HG02852 (cell line): ENCODE results near the gene LARGE1.

Experiments used
- ATAC-seq: cut with Tn5 transposase; IDR thresholded peaks from one replicate; pipeline ENCODE4 v1.9.1; 2021; ENCODE audit warnings: mild to moderate bottlenecking, moderate library complexity; ENCODE audit not compliant: unreplicated experiment

LARGE1 gene

DNA sequence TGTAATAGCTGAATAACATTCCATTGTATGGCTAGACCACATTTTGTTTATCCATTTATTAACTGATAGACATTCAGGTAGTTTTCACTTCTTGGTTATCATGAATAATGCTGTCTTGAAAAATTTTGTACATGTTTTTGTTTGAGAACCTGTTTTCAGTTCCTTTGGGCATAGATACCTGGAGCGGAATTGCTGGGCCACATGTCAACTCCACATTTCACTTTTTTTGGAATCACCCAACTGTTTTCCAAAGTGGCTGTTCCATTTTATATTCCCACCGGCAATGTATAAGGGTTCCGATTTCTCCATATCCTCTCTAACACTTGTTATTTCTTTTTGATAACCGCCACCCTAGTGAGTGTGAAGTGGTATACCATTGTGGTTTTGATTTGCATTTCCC, 184.3 kb downstream of the LARGE1 start:
- ATAC-seq: no peak

DNA sequence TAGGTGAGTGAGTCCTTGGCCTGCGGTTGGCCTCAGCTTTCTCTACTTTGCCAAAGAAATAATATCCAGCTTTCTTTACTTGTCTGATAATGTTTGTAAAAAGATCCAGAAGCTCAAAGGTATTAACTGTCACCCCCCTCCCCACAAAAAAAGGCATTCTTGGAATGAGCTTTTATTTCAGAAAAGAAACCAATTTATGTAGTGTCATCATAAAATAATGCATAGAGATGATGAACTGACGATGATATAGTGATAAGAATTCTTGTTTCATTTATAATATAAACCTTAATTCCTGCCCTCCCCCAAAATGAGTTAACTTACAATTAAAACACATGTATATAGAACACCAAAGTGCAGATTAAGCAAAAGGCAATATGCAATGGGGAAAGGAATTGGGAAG, 191.4 kb downstream of the LARGE1 start:
- ATAC-seq: no peak

DNA sequence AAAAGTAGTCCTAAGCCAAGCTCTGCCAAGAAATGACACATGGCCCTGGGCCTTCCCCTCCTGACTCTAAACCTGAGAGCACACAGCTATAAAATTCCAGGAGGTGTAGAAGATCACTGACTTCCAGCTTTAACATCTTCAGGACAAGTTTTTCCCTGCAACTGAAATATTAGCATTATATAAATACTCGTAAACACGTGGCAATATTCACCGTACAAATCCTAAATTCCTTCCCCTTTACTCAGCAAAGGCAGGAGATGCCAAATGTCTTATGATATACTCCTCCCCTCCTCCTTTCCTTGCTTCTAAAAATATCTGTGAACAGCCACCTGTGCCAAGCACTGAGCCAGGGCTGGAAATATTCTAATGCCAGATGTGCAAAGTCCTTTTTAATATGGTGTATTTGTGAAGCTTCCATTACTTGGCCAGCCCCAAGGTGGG, 194.0 kb downstream of the LARGE1 start:
- ATAC-seq: no peak

DNA sequence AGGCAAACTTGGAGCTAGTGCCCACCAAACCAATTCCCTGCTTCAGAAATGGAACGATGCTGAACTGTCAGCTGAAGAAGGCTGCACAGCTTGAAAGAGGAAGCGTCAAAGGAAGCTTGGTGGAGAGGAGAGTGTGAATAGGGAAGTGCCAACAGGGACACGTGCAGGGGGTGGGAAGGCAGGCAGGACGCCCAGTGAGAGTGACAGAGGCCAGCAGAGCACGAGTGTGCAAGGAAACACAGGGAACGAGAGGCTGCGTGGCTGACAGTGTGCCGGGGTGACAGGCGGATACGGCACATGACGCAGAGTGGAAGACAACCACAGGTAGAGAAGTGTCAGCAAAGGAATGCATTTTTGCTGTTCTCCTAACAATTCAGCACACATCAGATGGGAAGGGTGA, 196.4 kb downstream of the LARGE1 start:
- ATAC-seq: no peak

DNA sequence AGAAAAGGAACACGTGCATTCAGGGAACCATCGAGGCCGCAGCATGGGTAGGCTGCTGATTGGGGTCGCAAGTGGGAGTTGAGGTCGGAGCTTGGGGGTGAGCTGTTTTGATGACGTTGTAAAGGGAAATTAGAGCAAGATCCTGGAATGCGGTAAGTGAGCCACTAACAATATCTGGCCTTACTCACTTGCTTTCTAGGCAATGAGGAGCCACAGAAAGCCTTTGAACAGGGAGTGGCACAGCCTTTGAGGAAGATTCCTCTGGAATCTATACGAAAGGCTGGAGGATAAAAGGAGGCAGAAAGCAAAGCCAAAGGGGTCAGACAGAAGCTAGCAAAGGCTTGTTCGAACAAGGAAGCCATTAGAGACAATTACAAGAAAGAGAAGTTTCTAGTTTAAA, 197.5 kb downstream of the LARGE1 start:
- no peak for ATAC-seq

DNA sequence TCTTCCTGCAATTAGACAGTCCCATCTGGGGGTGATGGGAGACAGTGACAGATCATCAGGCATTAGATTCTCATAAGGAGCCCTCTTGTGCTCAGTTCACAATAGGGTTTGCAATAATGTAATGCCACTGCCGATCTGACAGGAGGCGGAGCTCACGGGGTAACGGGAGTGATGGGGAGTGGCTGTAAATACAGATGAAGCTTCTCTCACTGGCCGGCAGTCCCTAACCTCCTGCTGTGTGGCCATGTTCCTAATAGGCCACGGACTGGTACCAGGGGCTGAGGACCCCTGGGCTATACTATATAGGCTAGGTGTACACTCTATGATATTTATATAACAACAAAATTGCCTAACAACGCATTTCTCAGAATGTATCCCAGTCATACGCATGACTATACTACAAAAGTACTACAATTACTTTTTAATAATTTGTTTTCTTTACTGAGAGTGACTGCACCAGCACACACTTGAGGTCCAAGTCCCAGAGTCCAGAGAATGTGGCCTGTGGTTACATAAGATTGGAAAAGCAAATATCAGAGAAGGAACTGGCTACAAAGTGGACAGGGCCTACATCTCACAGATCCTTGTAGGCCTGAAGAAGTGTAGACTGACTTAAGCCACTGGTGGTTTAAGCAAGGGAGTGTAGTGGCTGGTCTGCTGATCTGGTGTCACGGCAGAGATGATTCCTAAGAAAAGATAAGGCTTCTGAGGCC, 200.0 kb downstream of the LARGE1 start:
- ATAC-seq: no peak

DNA sequence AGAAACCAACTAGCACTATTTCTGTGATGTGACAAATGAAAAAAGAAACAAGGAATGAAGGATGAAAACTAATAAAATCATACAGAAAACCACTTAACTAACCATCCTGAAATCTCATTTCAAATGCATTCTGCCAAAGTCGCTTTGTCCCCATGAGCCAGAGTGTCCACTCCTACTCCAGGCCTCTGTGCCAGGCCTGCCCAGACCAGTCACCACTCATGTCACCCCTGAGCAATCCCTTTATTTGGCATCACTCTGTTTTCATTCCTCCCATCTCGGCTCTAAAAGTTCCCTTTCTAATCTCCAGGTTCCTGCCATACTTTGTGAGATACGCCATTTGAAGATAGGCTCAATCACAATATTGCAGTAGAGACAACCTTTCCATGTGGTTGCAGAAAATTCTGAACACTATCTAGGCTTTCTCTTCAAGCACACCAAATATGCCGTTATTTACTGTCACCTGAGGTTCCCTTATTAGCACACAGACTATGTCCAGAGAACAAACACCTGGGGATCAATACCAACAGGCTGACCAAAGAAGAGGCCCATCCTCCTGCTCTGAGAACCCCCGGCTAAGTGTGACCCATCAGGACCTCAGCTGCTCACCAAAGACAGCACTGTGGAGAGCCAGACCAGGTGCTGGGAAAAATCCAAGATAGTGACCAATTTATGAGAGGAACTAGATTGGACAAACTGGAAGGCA, 202.4 kb downstream of the LARGE1 start:
- ATAC-seq: no peak

DNA sequence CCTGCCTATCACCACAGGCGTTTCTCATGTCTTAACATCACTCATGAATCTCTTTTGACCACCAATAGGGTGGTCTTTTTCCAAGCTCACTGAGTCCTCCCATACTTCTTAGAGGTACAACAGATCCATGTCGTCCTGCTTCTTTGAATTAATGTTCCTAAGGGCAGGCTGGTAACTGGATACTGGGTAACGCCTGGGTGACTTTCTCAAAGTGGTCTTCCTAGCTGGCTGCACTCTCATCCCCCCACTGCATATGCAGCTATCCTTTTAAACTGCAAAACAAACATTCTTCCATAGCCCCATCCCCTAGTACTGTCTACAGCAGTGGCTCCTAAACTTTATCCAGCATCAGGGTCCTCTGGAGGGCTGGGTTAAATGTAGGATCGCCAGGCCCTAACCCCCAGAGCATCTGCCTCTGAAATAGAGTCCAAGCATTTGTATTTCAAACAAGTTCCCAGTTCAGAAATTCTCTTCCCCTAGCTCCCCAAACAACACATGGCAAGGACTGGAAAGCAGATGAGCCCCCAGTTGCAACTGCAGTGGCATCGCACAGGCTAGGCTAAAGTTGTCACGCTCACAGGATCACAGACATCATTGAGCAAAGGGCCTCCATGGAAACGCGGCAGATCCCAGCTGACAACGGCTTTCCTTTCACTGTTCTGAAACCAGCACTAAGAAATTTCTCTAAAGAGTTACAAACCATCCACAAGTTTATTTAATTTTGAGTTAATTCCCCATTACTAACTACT, 204.9 kb downstream of the LARGE1 start:
- no peak for ATAC-seq

DNA sequence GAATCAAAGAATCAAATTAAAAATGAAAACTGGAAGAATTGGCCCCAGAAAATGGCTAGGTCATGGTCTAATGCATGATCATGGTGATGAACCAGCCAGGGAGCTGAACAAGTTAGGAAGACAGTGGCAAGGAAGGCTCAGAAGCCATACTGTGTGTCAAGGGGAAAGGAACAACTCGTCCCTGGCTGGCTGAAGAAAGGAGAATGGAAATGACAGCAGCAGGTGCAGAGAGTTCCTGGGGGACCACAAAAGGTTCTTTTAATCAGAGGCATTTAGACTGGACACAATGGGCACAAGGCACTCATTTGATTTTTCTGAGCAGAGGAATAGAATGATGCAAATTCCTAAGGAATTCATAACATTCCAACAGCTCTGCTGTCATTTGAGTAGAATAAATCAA, 209.9 kb downstream of the LARGE1 start:
- ATAC-seq: no peak

DNA sequence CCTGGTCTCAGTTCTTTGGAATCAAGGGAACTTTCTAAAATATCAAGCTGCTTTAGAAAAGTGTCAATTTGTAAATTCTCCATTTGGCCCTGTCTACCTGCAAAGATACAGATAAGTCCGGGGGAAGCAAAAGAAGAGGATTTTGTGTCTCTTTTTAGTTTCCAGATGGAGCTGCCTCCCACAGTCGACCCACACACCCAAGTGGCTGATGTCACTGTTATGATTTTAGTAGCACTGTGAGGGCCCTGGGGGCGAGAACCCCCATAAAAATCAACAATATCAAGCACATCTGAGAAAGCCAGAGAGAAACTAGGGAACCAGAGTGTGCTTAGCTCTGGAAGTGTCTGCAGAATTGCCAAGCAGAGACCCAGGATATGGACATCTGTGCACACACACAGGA, 212.7 kb downstream of the LARGE1 start:
- ATAC-seq: no peak

DNA sequence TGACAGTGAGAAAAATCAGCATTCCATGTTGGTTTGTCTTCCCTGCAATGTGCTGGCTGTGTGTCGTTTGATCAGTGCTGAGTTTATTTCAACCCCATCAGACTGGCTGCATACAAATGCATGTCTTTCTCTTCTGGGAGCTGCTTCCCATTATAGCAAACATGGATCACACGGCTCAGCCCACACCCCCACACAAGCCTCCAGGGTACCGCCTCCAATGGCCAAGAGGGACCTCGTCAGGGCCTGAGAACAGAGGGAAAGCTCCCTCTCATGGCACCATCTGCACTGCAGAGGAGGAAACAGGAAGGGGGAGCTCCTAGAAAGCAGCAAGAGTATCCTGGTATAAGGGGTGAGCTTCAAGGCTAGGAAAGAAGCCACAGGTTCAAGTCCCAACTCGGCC, 214.2 kb downstream of the LARGE1 start:
- ATAC-seq: no peak

DNA sequence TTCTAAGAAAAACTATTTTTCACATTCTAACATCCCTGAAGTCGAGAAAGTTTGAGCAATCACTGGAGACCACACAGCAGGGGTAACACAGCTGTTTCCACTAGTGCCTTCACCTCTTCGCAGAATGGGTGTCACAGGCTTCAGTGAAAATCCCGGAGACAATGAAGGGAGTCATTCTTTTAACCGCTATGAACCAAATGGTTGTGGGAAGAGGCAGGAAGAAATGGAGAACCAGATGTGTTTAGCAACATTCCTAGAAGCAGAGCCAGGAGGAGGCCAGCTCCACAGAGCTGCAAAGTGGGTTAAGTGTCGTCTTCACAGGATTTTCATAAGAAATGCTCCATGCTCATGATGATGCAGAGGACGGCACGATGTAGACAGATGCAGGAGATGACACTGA, 221.1 kb downstream of the LARGE1 start:
- ATAC-seq: no peak

DNA sequence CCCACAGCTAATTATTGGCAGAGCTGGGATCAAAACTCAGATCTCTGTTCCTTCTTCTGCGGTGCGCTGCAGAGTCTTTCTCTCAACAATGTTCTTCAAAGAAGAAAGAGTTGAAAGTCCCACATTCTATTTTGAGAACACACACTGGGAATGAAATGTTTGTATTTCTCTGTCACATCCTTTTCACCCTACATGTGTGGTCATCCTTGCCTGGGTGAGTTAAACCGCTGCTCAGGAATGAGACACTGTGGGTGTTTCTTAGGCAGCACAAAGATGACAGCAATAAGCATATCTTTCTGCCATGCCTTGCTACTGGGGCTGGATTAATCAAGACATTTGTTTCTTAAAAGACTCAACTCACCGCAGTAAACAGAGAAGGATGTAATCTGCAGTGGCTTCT, 222.6 kb downstream of the LARGE1 start:
- no peak for ATAC-seq

DNA sequence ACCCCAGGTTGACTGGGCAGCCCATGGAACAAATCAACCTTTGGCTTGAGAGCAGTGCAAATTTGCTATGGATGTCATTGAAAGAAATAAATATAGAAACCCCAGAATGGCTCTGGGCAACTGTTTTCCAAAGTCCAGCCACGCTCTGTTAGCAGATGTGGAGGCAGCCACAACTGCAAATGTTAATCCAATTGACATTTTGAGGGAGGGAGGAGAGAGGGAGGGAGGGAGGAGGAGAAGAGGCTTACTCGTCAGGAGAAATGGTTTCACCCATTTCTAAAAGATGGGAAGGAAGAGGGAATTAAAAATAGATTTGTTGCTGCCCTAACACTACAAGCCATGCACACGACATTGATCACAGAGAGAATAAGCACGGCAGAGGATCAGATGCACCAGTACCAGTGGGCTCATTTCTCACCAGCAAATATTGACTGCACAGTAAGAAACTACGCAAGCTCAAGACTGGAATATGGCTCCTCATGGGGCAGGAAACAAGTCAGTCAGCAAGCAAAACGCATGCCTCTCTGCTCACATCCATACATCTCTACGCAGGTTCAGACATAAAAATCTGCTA, 229.1 kb downstream of the LARGE1 start:
- ATAC-seq: no peak

DNA sequence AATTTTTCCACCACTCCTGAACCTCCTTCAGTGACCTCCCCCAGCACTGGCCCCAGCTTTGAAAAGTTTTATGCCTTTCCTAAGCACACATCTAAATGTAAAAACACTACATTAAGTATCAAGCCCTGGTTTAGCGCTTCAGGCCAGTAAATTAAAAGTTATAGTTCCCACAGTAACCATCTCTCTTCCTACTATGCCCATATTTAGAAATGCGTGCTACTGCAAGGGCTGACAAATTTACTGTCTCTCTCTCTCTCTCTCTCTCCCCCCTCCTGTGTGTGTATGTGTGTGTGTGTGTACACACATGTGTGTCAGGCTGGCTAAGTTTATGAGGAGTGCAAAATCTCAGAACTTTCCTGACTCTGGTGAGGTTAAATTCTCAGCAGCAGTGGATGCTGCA, 231.4 kb downstream of the LARGE1 start:
- ATAC-seq: no peak

DNA sequence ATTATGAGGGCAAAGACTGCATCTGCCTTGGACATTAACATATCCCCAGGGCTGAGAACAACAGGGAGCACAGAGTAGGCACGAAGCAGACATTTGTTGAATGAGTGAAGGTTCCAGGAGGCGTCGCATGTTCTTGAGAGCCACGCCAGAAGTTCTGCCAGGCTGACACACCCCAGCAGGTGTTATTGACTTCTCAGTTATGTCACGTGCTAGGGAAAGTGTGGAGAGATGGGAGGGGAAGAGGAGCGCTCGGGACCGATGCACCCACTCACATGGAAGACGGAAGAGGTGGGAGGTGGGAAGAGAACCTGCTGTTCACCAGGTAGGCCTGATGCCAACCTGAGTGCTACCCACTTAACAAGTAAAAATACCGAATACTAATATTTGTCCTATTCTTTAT, 232.8 kb downstream of the LARGE1 start:
- ATAC-seq: no peak

DNA sequence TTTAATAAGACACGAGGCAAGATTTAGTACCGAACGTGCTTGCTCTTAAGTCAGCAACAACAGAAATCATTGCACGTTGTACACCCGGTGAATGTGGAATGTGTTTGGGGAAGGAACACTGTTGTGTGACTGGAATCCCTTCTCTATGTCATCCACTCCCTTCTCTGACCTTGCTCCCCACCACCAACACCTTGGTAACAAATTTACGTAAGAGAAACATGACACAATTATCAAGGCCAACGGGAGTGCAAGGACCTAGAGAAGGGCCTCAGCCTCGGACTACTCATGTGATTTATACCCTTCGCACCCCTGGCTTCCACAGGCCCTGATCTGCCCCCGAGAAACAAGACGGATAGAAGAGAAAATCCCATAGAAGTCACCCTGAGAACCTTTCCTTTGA, 236.2 kb downstream of the LARGE1 start:
- ATAC-seq: no peak

DNA sequence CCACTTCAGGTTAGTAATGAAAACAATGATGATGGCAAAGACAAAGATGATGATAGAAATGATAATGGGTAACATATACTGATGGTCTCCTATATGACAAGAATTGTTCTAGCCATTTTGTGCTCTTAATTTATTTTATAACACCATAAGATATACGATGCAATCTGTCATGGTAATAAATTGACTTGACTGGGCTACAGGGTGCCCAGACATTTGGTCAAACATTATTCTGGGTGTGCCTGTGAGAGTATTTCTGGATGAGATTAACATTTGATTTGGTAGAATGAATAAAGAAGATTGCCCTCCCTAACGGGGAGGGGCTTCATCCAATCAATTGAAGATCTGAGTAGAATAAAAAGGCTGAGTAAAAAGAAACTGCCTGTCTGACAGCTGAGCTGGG, 237.3 kb downstream of the LARGE1 start:
- no peak for ATAC-seq

DNA sequence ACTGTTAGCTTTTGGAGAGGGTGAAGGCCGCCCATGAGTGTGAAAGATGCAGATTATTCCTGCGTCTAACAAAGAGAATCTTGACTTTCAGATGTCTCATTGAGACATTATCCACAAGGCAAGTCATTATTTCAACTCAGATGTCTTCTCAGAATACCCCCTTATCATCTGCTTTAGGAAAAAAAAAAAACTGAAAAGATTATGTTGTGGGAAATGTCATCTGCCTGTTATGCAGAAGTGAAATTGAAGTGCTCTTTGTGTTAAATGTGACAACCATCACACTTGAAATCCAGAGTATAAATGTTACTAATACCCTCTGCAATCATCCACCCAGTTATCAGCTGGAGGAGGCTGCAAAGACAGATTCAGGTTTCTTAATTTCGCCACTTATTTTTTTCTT, 239.6 kb downstream of the LARGE1 start:
- no peak for ATAC-seq

DNA sequence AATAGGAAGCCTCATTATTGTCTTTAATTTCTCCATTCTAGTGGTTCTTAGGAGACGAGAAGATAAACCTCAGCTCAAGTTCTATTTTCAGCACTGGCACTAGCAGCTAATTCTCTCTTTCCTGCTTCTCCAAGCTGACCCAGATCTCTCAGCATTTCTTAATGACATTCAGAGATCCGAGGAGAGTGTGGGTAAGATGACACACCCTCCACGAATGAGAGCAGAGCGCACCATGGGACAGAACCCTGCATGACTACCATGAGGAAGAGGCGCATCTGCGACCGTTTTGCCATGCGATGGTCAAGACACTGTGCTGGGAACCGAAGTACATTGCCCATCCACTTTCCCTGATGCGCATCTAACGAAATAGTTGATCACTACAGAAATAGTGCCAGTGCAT, 241.8 kb downstream of the LARGE1 start:
- ATAC-seq: no peak

DNA sequence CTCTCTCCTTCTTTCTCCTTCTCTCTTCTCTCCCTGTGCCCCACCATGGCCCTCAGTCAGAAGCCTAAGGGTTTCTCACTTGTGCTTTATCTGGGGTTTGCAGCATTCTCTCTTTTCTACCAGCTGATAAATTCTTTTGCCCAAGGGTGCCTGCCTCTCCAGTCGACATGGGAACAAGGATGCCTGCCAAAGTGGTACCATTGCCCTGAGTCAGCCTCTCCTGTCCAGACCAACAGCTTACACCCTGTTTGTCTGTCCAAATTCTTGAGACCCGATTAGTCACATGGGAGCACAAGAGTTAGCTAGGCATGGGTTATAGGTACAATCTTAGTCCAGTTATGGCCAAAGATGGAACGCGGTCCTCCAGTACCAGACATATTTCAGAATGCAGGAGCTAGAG, 242.7 kb downstream of the LARGE1 start:
- no peak for ATAC-seq

DNA sequence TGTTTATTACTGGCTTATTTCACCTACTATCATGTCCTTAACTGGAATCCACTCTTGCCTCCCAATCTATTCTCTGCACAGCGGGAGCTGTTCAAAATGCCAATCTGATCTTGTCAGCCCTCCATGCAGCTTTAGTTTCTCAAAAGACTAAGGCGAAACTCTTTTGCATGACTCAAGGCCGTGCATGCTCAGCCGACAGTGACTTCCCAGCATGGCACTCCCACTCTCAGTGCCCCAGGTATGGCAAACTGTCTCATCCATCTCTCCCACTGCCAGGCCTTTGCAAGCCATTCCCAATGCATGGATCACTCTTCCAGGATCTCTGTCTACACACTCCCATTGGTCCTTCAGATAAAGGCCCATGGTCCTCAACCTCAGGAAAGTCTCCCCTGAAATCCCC, 245.9 kb downstream of the LARGE1 start:
- ATAC-seq: no peak
